ENCODE data around the gene LMTK3. TPM values are rescaled to one million over a fixed set of nuclear protein-coding genes. Genes with fewer than 3 reads are reported as not detected.
"Not testable (repeated sequence)": the region's sequence is repeated elsewhere in the genome, so short reads cannot be mapped to it uniquely, and the experiment has no call there.

LMTK3 gene
- total RNA-seq, 1 donor = 0.43 TPM

GRCh38 chr19:48539503-48540096, 28.0 kb upstream of the LMTK3 start:
- DNase-seq (ENCODE audit: low read depth) = peak; percentile 50
- no peak for TF ChIP-seq CTCF (IDR thresholded peaks at IDR 0.05; ENCODE audit: insufficient read depth, low read depth, low read length)
- H3K4me3 ChIP-seq (ENCODE audit: low read depth, low read length) = no peak overlapping the region

- not testable (repeated sequence) for DNase-seq (ENCODE audit: low read depth); H3K4me3 ChIP-seq (ENCODE audit: low read depth, low read length)
These were observed 26.4 kb upstream of the LMTK3 start for GRCh38 chr19:48538057-48538456.

GRCh38 chr19:48537541-48537940, 25.9 kb upstream of the LMTK3 start:
- H3K4me3 ChIP-seq (ENCODE audit: low read depth, low read length) = no peak overlapping the region
- peak; percentile 72 for DNase-seq (ENCODE audit: low read depth)
- TF ChIP-seq CTCF (IDR thresholded peaks at IDR 0.05; ENCODE audit: insufficient read depth, low read depth, low read length) = no peak

GRCh38 chr19:48533770-48534169, 22.1 kb upstream of the LMTK3 start:
- H3K4me3 ChIP-seq (ENCODE audit: low read depth, low read length) = no peak overlapping the region
- TF ChIP-seq CTCF (IDR thresholded peaks at IDR 0.05; ENCODE audit: insufficient read depth, low read depth, low read length) = no peak

GRCh38 chr19:48530770-48531169, 19.1 kb upstream of the LMTK3 start:
- TF ChIP-seq CTCF (IDR thresholded peaks at IDR 0.05; ENCODE audit: insufficient read depth, low read depth, low read length) = no peak
- H3K4me3 ChIP-seq (ENCODE audit: low read depth, low read length) = no peak overlapping the region
- no peak for DNase-seq (ENCODE audit: low read depth)

More at GRCh38 chr19:48533770-48534169, 22.1 kb upstream of the LMTK3 start:
- no peak for DNase-seq (ENCODE audit: low read depth)

GRCh38 chr19:48530066-48530720, 18.6 kb upstream of the LMTK3 start:
- no peak for DNase-seq (ENCODE audit: low read depth)
- no peak for TF ChIP-seq CTCF (IDR thresholded peaks at IDR 0.05; ENCODE audit: insufficient read depth, low read depth, low read length)
- H3K4me3 ChIP-seq (ENCODE audit: low read depth, low read length) = no peak overlapping the region

- H3K4me3 ChIP-seq (ENCODE audit: low read depth, low read length) = no peak overlapping the region
- TF ChIP-seq CTCF (IDR thresholded peaks at IDR 0.05; ENCODE audit: insufficient read depth, low read depth, low read length) = no peak
- DNase-seq (ENCODE audit: low read depth) = no peak
These were observed 17.5 kb upstream of the LMTK3 start for GRCh38 chr19:48529156-48529555.
